GM18502 (cell line): Measurements from ENCODE around the gene VSTM5.

ENCODE experiments used
- ATAC-seq: cut with Tn5 transposase; IDR thresholded peaks from one replicate; pipeline ENCODE4 v1.9.1; 2021; ENCODE audit warnings: mild to moderate bottlenecking; ENCODE audit not compliant: unreplicated experiment, poor library complexity

VSTM5 gene

GRCh38 chr11:93843906-93844305, 6.5 kb downstream of the VSTM5 start:
- ATAC-seq = no peak

DNA sequence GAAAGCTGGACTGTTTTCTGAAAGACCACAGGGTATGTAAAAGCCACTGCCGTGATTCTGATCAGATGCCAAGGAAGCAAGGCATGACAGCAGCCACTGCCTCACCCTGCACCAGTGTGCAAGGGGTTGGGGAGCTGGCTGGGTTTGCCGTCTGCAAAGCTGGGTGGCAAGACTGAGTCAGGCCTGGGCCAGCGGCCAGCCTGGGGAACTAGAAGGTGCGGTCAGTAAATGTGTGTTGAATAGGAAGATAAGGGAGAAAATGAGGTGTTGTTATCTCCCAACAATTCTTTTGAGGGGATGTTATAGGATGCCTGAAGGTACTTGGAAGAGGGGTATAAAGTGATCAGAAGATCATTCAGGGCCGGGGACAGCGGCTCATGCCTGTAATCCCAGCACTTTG, 8.0 kb downstream of the VSTM5 start:
- ATAC-seq = no peak

DNA sequence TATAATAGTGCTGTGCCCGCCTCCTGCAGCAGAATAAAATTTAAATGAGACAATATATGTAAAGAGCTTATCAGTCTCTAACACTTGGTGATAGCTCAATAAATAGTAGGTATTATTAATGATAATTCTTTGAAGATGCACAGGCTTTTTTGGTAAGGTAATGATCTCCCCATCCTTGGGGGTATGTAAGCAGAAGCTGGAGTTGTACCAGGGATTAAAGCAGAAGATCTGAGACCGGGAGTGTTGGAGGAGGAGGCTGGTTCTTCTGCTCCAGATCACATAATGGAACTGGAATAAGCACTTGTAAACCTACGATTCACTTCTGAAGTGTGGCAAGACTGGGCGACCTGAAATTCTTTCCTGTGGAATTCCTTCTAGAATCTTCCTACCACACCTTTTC, 8.4 kb downstream of the VSTM5 start:
- ATAC-seq = no peak

GRCh38 chr11:93841446-93841845, 9.0 kb downstream of the VSTM5 start:
- no peak for ATAC-seq

DNA sequence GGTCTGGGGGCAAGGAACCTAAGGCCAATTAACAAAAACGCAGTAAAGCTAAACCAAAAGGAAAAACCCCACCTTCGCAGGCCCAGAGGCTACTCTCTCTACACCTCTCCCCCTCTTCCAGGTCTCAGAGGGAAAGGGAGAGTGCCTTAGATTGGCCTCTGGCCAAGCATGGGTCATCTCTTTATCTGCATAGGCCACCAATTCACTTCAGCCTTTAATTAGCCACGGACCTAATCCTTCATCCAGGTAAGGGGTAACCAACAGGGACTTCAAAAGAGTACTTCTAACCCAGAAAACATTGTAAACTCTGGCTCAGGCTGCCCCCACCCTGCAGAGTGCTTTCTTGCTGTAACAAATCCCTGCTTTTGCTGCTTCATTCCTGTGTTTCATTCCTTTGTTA, 9.4 kb downstream of the VSTM5 start:
- no peak for ATAC-seq

DNA sequence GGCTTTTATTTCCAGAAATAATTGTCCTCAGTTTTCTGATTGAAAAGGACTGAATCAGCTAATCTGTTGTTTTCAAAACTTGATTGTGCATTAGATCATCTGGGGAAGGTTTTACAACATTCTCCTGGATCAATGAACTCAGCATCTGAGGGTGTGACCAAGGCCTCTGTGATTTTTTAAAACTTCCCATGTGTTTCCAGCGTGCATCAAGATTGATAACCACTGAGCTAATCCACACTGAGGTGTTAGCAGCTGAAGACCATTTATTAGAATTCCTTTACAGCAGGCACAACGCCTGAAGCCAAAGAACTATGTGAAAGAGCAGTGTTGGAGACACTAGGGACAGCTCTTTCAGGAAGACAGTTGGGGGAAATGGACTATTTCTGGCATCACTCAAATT, 10.2 kb downstream of the VSTM5 start:
- no peak for ATAC-seq

- ATAC-seq = no peak
Observed at GRCh38 chr11:93838967-93839366, 11.5 kb downstream of the VSTM5 start.

- no peak for ATAC-seq
Observed at GRCh38 chr11:93832780-93833179, 17.6 kb downstream of the VSTM5 start.

GRCh38 chr11:93831343-93832127, 18.9 kb downstream of the VSTM5 start:
- no peak for ATAC-seq

GRCh38 chr11:93829598-93829997, 20.8 kb downstream of the VSTM5 start:
- no peak for ATAC-seq

- ATAC-seq = no peak
Observed at GRCh38 chr11:93827363-93827762, 23.1 kb downstream of the VSTM5 start.

DNA sequence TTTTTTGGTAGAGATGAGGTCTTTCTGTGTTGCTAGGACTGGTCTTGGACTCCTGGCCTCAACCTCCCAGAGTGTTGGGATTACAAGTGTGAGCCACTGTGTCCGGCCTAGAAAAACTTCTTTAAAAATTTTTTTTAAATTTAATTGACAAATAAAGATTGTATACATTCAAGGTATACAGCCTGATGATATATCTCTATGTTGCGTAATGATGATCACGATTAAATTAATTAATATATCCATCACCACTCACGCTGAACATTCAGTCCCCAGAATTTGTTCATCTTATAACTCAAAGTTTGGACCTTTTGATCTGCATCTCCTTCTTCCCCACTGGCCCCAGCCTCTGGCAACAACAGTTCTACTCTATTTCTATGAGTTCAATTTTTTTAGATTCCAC, 27.2 kb downstream of the VSTM5 start:
- no peak for ATAC-seq

DNA sequence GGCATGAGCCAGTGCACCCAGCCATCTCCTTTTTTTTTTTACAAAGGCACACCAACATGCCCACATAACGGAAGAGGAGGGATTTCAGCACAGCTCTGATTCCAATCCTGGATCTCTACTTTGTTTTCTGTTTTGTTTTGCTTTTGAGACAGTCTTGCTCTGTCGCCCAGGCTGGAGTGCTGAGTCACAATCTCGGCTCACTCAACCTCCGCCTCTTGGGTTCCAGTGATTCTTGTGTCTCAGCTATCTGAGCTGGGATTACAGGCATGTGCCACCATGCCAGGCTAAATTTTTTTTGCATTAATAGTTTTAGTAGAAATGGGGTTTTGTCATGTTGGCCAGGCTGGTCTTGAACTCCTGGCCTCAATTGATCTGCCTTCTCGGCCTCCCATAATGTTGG, 28.1 kb downstream of the VSTM5 start:
- ATAC-seq = no peak

DNA sequence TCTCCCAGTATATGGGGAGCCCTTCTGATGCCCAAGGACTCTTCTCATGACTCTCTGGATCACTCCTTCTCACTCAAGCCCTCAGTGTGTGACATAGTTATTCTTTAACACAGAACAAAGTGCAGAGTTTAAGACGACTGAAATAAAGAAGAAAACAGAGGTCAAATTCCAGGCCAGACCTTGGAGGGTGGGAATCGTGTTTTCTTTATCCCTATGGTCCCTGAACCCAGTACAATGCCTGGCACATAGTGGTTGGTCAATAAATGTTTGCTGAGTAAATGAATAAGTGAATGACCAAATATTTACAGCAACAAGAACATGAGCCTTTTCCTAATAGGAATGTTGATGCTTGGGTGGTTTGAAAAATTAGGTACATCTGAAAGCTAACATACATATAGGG, 28.8 kb downstream of the VSTM5 start:
- no peak for ATAC-seq

GRCh38 chr11:93820847-93821246, 29.6 kb downstream of the VSTM5 start:
- no peak for ATAC-seq

- no peak for ATAC-seq
Observed at GRCh38 chr11:93819966-93820695, 30.3 kb downstream of the VSTM5 start.

DNA sequence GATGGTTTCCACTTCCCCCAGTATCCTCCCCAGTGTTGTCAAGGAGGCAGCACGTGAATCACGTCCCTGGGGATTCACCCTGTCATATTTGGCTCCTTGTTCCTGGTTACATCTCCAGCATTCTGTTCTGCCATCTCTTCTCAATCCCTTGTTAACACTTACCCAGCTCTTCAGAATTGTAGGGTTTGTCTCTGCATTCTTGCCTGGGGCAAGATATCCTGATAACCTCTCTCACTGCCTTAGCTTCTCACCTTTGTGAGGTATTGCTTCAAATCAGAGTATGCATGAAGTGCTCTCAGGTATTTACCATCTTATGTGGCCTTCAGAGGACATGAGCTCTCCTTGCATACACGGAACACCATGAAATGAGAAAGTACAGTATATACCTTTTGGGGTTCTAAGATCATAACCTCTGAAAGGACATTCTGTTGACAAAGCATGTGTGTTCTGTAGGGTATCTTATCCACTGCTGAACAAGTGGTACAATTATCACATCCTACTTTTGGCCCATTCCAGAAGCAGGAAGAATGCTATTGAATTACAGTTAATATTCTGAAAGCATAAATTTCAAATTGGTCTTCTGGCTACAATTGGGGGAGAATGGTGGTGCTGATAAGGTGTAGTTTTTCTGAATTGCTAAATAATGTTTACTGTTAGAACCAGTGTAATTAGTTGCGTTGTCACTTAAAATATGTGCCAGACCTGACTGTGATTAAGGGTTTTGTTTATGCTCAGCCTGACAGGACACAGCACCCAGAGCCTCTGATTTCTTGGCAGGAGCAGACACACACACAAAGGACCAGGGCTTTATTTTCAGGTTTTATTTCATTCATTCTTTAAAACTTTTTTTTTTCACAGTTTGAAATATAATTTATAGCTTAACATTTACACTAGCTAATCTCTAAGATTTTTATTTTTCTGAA, 32.7 kb downstream of the VSTM5 start:
- ATAC-seq = no peak

DNA sequence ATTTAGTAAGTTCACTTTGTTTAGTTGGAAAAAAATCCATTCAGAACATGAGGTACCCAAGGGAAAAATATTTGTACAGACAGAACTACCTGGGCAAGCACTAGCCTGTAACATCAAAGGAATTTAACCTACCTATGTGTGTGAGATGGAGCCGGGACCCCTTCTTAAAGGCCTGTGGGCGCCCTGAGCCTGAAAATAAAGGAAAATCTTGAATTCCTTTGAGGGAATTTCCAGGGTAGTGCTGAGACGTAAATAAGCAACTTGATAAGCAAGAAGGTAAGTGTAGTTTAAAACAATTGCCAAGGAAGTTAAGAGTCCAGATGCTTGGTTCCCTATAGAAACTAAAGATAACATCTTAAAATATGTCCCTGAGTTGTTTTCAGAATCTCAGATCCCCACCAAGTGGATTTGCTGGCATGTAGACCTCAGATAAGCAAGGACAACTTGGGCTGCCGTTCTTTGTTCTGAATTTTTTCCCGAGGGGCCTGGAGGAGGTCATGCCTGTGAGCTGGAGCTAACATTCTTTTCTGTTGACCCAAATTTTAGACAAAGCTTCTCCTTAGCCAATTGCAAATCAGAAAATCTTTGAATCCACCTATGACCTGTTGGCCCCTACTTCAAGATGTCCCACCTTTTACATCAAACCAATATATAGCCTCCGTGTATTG, 35.3 kb downstream of the VSTM5 start:
- ATAC-seq = no peak

DNA sequence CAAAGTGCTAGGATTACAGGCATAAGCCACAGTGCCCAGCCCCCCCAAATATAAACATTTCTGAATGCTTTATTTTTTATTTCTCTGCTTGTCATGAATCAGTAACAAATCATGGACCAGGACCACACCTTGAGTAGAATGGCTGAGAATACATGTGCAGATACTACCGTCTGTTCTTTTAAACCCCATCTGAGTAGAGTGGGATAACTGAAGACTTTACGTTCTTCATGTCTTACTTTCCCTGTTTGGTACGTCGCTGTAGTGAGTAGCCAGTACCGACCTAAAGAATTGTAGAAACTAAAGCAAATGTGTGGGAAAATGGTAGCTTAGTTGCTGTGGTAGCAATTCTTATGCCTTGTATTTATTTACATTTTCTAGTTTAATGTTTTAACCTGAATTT, 36.4 kb downstream of the VSTM5 start:
- no peak for ATAC-seq

DNA sequence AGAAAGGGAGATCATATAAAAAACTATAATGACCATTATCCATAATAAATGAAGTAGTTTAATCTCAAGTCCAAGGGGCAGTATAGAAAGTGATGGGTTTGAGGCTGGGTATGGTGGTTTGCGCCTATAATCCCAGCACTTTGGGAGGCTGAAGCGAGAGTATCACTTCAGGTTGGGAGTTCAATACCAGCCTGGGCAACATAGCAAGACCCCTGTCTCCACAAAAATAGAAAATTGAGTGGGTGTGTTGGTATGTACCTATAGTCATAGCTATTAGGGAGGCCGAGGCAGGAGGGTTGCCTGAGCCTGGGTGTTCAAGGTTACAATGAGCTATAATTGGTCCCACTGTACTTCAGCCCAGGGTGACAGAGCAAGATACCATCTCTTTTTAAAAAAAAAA, 42.4 kb downstream of the VSTM5 start:
- ATAC-seq = no peak
